ENCODE results near the gene FCRL5.

Gene FCRL5

DNA sequence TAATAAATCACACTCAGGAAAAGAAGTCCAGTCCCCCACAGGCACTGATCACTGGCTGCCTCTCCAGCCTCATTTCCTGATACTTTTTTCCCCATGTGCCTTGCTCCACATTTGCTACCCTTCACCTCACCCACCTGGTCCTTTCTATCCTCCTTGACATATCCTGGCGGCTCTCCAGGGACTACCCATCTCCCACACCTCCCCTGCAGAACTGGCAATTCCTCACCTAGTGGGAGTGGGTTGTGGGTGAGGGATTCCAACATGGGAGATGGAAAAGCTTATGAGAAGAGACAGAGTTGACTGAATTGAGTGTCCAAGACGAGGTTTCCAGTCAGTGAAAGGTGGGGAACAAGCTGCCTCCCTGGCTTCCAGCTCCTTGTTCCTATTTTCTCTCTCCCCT, 69.6 kb downstream of the FCRL5 start:
- FAIRE-seq (no peak), DNase-seq (ENCODE audit: insufficient read length, low spot score) (no peak)
- no peak for TF ChIP-seq POU2F2 (IDR thresholded peaks at IDR 0.05; ENCODE audit: low read depth, low read length)
- TF ChIP-seq POLR2A (IDR thresholded peaks at IDR 0.05; ENCODE audit: low read depth, low read length): no peak
- TF ChIP-seq SPI1 (IDR thresholded peaks at IDR 0.05; ENCODE audit: low read depth, low read length): no peak
- TF ChIP-seq PAX5 (IDR thresholded peaks at IDR 0.05; ENCODE audit: insufficient read depth, low read length, severe bottlenecking): no peak
- no peak for TF ChIP-seq POLR2AphosphoS5 (IDR thresholded peaks at IDR 0.05; ENCODE audit: low read depth, low read length)
- no peak for TF ChIP-seq TAF1 (IDR thresholded peaks at IDR 0.05; ENCODE audit: low read depth, low read length)

DNA sequence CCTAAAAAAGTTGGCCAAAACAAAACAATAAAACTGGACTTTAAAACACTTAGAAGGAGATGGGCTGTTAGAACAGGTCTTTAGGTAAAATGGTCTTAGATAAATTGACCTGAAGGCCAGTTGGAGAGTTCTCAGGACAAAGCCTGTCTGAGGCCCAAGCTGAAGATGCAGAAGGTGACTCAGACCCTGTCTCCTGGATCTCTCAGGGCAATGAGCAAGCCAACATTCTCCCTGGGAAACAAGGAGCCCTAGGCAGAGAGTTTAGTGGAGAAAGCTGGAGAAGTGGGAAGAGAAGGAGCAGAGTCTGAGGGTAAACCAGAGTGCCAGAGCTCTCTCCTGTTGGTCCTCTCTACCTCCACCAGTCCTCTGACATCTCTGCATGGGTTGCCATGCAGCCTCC, 70.1 kb downstream of the FCRL5 start:
- no peak for FAIRE-seq
- no peak for TF ChIP-seq POU2F2 (IDR thresholded peaks at IDR 0.05; ENCODE audit: low read depth, low read length)
- no peak for DNase-seq (ENCODE audit: insufficient read length, low spot score)

DNA sequence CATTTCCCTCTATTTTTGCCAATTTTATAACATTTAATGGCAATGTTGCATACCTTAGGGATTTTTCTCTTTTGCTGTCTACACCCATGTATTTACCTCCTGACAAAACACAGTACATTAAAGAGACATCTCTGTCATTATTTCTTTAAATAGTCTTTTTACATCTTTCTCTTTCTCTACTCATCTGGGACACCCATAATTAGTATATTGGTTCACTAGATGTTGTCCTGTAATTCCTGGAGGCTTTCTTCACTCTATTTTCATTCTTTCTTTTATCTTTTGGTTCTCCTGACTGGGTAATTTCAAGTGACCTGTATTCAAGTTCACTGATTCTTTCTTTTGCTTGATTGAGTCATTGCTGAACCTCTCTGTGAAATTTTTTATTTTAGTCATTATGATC, 74.3 kb downstream of the FCRL5 start:
- no peak for TF ChIP-seq PAX5 (IDR thresholded peaks at IDR 0.05; ENCODE audit: insufficient read depth, low read length, severe bottlenecking)
- TF ChIP-seq TAF1 (IDR thresholded peaks at IDR 0.05; ENCODE audit: low read depth, low read length): no peak
- TF ChIP-seq POLR2AphosphoS5 (IDR thresholded peaks at IDR 0.05; ENCODE audit: low read depth, low read length): no peak
- TF ChIP-seq SPI1 (IDR thresholded peaks at IDR 0.05; ENCODE audit: low read depth, low read length): no peak
- no peak for TF ChIP-seq POU2F2 (IDR thresholded peaks at IDR 0.05; ENCODE audit: low read depth, low read length)
- no peak for TF ChIP-seq POLR2A (IDR thresholded peaks at IDR 0.05; ENCODE audit: low read depth, low read length)
- FAIRE-seq (no peak), DNase-seq (ENCODE audit: insufficient read length, low spot score) (no peak)

DNA sequence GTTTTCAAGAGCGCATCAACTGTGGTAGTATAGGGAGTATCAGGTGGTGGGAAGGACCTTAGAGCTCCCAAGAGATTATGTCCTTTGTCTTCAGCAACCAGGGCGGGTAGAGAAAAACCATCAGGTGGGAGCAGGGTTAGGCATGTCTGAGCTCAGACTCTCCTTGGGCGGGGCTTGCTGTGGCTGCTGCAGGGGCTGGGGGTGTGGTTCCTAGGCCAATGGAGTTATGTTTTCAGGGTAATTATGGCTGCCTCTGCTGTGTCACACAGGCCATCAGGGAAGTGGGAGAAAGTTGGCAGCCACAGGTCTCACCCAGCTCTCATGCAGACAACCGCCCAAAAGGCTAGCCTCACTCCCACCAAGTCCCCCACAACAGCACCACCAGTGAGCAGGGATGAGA, 74.9 kb downstream of the FCRL5 start:
- DNase-seq (ENCODE audit: insufficient read length, low spot score): no peak
- TF ChIP-seq SPI1 (IDR thresholded peaks at IDR 0.05; ENCODE audit: low read depth, low read length): no peak
- TF ChIP-seq TAF1 (IDR thresholded peaks at IDR 0.05; ENCODE audit: low read depth, low read length): no peak
- no peak for TF ChIP-seq PAX5 (IDR thresholded peaks at IDR 0.05; ENCODE audit: insufficient read depth, low read length, severe bottlenecking)
- no peak for TF ChIP-seq POLR2A (IDR thresholded peaks at IDR 0.05; ENCODE audit: low read depth, low read length)
- FAIRE-seq: no peak

DNA sequence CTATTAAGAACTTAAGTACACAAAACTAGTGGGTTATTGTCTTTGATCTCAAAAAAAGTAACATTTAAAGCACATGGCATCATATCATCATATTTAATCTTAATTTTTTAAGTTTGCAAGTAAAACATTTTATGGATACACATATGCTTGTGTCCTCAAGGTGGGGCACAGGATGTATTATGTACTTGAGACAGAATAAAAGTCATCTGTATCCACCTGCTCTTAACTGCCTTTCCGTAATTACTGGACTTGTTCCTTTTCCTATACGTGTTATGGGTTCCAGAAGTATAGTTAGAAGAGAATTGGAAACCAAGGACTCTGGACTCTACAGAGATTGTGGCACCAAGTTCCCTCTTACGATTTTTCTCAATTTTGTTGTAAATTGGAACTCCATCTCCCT, 79.4 kb downstream of the FCRL5 start:
- FAIRE-seq (no peak), DNase-seq (ENCODE audit: insufficient read length, low spot score) (no peak)
- no peak for TF ChIP-seq POLR2AphosphoS5 (IDR thresholded peaks at IDR 0.05; ENCODE audit: low read depth, low read length)
- no peak for TF ChIP-seq PAX5 (IDR thresholded peaks at IDR 0.05; ENCODE audit: insufficient read depth, low read length, severe bottlenecking)
- TF ChIP-seq SPI1 (IDR thresholded peaks at IDR 0.05; ENCODE audit: low read depth, low read length): no peak
- TF ChIP-seq POLR2A (IDR thresholded peaks at IDR 0.05; ENCODE audit: low read depth, low read length): no peak
- TF ChIP-seq TAF1 (IDR thresholded peaks at IDR 0.05; ENCODE audit: low read depth, low read length): no peak
- TF ChIP-seq POU2F2 (IDR thresholded peaks at IDR 0.05; ENCODE audit: low read depth, low read length): no peak

DNA sequence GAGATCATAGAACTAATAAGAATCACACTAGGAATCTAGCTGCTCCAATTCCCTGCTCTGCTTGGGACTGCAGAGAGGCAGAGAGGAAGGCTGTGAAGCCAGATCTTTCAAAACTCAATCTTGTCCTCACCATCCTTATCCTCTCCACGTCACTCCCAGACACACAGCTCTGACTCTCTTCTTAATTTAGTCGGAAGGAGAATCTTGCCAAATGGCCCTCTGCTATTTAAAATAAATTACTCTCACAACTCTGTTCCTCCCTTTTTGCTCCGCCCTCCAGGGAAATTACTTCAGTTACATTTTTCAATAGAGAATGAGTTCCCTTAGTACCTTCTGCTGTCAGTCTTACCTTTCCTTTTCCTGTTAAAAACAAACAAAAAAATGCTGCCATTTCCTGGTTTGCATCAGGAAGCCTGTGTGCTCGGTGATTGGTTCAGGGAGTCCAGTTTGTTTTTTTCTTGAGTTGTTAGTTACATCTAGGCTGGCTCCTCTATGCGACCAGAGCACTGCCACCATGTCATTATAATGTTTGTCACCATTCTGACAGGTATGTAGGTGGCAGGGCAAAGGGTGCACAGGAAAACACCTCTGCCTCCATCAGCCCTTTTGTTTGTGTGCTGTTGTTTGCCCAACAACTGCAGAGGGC, 80.1 kb downstream of the FCRL5 start:
- DNase-seq (ENCODE audit: insufficient read length, low spot score): no peak
- no peak for TF ChIP-seq POU2F2 (IDR thresholded peaks at IDR 0.05; ENCODE audit: low read depth, low read length)
- TF ChIP-seq TAF1 (IDR thresholded peaks at IDR 0.05; ENCODE audit: low read depth, low read length): no peak
- no peak for TF ChIP-seq POLR2AphosphoS5 (IDR thresholded peaks at IDR 0.05; ENCODE audit: low read depth, low read length)
- TF ChIP-seq PAX5 (IDR thresholded peaks at IDR 0.05; ENCODE audit: insufficient read depth, low read length, severe bottlenecking): no peak
- TF ChIP-seq SPI1 (IDR thresholded peaks at IDR 0.05; ENCODE audit: low read depth, low read length): no peak

DNA sequence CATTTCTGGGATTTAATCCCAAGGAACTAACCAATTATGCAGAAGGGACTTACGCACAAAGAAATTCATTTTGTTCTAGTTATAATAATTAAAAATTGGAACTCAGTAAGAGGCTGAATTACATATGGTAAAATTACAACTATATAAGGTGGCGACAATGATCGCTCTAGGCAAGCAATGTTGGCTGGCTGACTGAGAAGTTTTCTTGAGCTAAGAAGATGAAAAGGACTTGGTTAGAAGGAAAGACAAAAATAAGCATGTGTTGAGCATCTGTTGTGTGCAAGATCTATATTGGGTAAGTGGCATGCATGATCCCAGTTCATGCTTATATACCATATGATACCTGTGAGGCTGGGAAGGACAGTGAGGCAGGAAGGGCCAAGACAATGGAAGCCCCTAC, 80.8 kb downstream of the FCRL5 start:
- no peak for DNase-seq (ENCODE audit: insufficient read length, low spot score)
- no peak for FAIRE-seq
- TF ChIP-seq TAF1 (IDR thresholded peaks at IDR 0.05; ENCODE audit: low read depth, low read length): no peak
- no peak for TF ChIP-seq PAX5 (IDR thresholded peaks at IDR 0.05; ENCODE audit: insufficient read depth, low read length, severe bottlenecking)
- TF ChIP-seq SPI1 (IDR thresholded peaks at IDR 0.05; ENCODE audit: low read depth, low read length): no peak
- no peak for TF ChIP-seq POLR2A (IDR thresholded peaks at IDR 0.05; ENCODE audit: low read depth, low read length)
- no peak for TF ChIP-seq POLR2AphosphoS5 (IDR thresholded peaks at IDR 0.05; ENCODE audit: low read depth, low read length)
- TF ChIP-seq POU2F2 (IDR thresholded peaks at IDR 0.05; ENCODE audit: low read depth, low read length): no peak

More for the DNA sequence above, 80.1 kb downstream of the FCRL5 start:
- no peak for FAIRE-seq

DNA sequence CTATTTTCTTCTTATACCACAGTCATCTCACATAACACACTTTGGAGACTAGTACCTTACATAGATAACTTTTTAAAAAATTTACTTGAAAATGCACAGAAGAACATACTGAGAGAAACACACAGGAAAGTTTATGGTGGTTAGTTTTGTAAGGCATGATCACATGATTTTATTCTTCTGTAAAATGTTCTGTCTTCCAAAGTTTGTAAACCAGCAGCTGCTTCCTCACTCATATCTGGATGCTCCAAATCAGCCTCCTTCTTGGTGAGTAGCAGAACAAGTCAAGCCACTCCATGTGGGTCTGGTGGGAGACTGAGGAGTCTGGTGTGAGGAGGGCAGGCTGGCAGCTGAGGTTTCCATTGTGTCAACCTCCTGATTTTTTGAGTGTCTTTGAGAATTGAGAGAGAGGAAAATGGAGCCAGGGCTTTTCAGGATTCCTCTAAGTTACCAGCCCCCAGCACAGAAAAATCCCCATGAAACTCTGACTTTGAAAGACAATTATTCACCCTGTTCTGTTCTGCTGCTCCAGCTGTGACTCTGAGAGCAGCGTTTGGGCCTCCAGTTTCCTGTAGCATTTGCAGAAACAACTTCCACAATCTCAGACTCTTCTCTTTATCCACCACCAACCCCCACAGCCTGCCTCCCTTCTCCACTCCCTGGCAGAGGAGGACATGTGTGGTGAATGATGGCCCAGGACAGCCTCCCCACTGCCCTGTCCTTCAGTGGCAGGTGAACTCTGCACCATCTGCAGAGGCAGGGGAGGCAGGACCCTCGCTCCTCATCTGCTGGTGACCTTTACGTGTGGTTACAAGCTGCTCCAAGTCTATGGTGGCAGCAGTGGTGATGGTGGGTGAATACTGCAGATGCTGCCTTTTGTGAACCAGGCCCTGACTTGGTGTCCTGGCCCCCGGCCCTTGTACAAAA, 82.3 kb downstream of the FCRL5 start:
- no peak for TF ChIP-seq POU2F2 (IDR thresholded peaks at IDR 0.05; ENCODE audit: low read depth, low read length)
- no peak for TF ChIP-seq POLR2AphosphoS5 (IDR thresholded peaks at IDR 0.05; ENCODE audit: low read depth, low read length)
- no peak for TF ChIP-seq PAX5 (IDR thresholded peaks at IDR 0.05; ENCODE audit: insufficient read depth, low read length, severe bottlenecking)
- no peak for TF ChIP-seq POLR2A (IDR thresholded peaks at IDR 0.05; ENCODE audit: low read depth, low read length)
- TF ChIP-seq SPI1 (IDR thresholded peaks at IDR 0.05; ENCODE audit: low read depth, low read length): no peak
- TF ChIP-seq TAF1 (IDR thresholded peaks at IDR 0.05; ENCODE audit: low read depth, low read length): no peak
- FAIRE-seq (no peak), DNase-seq (ENCODE audit: insufficient read length, low spot score) (no peak)

DNA sequence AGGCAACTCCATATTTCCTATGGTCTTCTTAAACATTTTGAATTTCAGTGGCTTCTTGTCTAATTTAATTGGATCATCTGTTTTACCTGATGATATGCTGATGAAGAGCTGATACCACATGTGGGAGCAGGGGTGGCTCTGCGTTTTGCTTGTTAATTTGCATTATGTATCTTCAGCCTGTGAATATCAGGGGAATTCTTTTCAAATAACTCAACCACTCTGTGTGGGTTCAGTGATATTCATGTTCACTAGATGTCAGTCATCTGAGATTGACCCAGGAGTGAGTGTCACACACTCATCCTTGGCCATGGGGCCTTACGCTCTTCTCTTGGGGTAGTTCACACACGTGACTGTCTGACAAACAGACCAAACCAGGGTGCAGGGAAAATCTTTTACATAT, 83.0 kb downstream of the FCRL5 start:
- TF ChIP-seq SPI1 (IDR thresholded peaks at IDR 0.05; ENCODE audit: low read depth, low read length) (no peak), POLR2A (IDR thresholded peaks at IDR 0.05; ENCODE audit: low read depth, low read length) (no peak), PAX5 (IDR thresholded peaks at IDR 0.05; ENCODE audit: insufficient read depth, low read length, severe bottlenecking) (no peak), TAF1 (IDR thresholded peaks at IDR 0.05; ENCODE audit: low read depth, low read length) (no peak), POU2F2 (IDR thresholded peaks at IDR 0.05; ENCODE audit: low read depth, low read length) (no peak), POLR2AphosphoS5 (IDR thresholded peaks at IDR 0.05; ENCODE audit: low read depth, low read length) (no peak)
- DNase-seq (ENCODE audit: insufficient read length, low spot score) (no peak), FAIRE-seq (no peak)

All from GM12891 (cell line).